Measurements from ENCODE around the gene EDN1. TPM values are rescaled to one million over a fixed set of nuclear protein-coding genes. Genes with fewer than 3 reads are reported as not detected.

EDN1 gene
- total RNA-seq, 1 donor from 2014 or later: 35.0 TPM

DNA sequence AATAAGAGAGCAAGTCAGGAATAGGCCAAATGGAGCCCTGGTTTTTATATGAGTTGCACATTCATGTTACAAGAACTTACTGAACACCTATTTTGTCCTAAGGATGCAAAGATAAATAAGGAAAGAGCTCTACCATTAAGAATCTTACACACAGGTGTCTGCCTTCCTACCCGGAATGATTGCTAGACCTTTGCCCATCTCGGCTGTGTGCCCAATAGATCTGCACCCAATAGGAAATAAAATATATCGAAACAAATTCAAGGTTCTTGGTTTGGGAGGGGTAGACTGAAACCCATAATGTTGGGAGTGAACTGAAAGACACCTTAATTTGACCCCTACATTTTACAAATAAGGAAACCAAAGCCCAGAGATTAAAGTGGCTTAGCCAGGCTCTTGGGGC, 48.9 kb downstream of the EDN1 start:
- intact Hi-C loops (cut with DNase I): no loop called here
- DNase-seq (ENCODE audit: low spot score) (no peak), ATAC-seq (no peak)

DNA sequence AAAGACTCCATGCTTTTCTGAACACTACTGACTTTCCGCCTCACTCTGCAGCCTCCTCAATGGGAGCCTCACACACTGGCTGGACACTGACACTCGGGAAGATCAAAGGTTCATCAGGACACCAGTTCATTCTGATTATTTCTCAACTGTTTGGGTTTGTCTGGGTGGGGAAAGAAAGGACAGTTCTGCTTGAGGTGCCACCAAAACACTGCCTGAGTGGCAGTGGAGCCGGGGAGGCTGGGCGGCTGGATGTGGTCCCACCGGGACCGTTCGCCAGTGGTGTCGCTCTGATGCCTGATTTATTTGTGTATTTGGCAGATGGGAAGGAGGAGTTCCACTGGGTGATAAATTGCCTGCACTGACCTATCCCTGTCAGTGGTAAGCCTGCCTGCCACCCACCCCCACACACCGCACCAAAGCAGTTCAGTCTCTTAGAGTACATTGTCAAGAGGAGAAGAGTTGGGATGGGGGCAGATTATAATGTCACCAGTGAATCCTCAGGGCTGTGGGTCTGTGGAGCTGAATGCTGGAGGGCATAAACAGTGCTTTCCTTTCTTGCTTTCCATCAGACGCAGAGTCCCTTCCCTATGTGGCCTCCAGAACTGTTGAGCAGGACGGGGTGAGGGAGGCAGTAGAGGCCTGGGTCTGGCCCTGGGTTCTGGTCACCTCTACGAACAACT, 49.8 kb downstream of the EDN1 start:
- DNase-seq (ENCODE audit: low spot score) (no peak), ATAC-seq (no peak)
- intact Hi-C loops (cut with DNase I): no loop called here

DNA sequence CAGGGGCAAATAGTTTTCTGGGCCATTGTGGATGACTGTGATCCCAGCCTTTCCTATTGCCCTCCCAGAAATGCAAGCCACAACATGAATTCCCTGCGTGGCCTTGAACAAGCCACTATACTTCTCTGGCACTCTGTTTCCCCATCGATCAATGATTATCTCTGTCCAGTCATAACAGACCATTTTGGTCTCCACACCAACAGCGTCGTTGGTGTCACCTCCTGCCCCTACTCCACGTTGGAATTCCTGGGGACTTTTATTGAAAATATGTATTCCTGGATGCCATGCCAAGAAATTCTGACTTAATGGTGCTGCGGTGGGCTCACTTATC, 50.3 kb downstream of the EDN1 start:
- intact Hi-C loops (cut with DNase I): no loop called here
- DNase-seq (ENCODE audit: low spot score) (no peak), ATAC-seq (no peak)

DNA sequence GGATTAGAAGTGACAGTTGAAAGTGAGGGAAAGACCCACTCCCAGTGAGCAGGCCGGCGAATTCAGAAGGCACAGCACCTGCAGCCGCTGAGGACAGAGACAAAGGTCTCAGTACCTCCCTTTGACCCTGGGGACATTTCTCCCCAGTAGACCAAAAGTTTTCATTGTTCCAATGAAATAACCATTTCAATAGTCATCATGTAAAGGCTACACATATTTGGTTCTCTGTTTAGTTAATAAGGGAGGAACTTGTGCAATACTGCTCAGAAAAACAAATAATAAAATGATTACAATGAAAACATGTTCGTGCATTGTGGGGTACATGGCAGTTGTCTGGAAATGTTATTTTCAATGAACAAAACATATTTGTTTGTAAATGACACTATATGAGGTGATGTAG, 52.5 kb downstream of the EDN1 start:
- DNase-seq (ENCODE audit: low spot score): no peak
- intact Hi-C loops (cut with DNase I): no loop called here
- no peak for ATAC-seq

DNA sequence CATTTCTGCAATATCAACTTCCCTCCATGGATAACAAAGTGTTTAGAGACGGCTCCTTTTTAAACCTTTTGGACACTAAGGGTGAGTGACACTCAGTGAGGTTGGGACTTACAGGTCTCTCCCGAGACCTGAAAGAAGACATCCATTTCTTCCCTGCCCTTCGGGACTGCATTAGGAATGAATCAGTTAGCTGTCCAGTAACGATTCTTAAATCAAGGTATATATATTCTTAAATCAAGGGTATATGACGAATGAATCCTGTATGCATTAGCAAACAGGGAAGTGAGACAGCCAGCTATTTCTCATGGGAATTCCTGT, 52.9 kb downstream of the EDN1 start:
- ATAC-seq (no peak), DNase-seq (ENCODE audit: low spot score) (no peak)
- intact Hi-C loops (cut with DNase I): no loop called here

DNA sequence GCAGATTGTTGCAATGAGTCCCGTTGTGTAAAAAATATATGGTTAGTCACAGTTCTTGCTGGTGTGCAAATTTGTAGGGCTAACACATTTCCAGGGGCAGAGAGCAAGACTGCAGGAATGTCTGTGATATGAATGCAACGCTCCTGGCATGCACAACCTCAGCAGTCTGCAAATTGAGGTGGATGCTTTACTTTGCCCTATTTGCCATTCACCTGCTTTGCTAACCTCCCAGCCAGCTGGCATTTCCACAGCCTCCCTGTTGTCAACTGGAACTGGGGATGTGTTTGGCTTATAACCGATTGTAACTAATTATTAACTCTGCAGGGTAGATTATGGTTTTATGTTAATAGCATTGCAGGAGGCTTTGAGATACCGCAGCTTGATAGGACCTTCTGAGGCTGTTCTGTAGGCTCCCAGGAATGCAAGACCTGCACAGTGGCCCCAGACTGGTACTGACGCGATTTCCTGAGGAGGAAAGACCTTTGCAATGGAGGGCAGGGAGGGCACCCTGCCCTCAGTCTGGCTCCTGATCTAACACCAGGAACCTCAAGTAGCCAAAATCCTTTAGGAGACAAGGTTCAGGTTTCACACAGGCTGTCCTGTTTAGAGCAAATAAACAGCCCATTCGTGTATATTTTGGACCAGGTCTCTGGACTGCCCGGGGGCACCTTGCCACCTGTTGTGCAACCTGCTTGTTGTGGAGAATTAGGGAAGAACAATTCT, 53.4 kb downstream of the EDN1 start:
- no peak for DNase-seq (ENCODE audit: low spot score)
- intact Hi-C loops (cut with DNase I): no loop called here
- ATAC-seq: no peak

DNA sequence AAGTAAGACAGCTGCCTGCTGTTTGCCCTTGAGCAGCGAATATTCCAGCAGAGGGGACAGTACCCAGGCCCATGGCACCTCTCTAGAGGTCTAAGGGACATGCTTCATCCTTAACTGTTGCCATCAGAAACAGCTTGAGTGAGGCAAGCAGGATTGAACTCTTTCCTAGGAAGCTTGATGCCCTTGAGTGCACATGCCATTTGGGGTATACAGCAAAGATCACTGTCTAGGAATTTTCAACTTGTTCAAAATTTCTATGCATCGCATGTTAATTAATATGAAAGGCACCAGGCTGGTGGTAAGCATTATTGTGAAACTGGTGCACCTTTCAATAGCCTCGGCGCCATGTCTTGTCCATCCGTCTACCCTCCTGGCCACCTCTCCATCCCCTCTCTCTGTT, 54.1 kb downstream of the EDN1 start:
- intact Hi-C loops (cut with DNase I): no loop called here
- no peak for ATAC-seq
- no peak for DNase-seq (ENCODE audit: low spot score)

DNA sequence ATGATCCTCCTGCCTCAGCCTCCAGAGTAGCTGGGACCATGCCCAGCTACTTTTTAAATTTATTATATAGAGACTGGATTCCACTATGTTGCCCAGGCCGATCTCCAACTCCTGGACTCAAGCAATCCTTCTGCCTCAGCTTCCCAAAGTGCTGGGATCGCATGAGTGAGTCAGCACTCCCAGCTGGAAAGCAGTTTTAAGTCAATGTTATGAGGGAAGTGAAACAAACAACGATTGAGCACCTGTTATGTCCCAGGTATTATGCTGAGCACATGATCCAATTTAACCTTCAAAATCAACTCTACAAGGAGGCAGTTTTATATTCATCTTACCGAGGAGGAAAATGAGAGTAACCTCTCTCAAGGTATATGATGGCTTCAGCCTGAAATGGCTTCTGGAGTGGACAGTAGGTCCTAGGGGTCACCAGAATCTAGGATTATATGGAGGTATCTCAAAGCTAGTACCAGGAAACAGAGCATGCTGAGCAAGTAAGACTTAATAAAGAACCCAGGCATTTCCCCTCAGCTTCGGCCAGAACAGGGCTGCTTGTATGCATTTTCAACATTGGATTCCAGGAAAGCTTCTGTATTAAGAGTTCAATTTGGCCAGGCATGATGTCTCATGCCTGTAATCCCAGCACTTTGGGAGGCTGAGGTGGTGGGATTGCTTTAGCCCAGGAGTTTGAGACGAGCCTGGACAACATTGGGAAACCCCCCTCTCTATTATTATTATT, 55.0 kb downstream of the EDN1 start:
- ATAC-seq (no peak), DNase-seq (ENCODE audit: low spot score) (no peak)
- intact Hi-C loops (cut with DNase I): no loop called here

DNA sequence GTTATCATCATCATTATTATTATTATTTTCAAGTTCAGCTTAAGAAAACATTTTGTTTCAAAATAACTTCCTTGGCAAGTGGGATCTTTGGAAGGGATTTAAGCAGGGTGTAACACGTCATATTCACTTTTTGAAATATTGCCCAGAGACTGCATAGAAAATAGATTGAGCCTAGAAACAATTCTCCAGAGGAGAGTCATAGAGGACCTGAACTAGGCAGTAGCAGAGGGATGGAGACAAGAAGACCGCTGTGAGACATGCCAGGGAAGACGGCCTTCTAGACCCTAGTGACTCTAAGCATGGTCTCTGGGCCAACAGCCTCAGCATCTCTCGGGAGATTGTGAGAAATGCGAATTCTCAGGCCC, 55.5 kb downstream of the EDN1 start:
- DNase-seq (ENCODE audit: low spot score) (no peak), ATAC-seq (no peak)
- intact Hi-C loops (cut with DNase I): no loop called here

Measured in sciatic nerve (tissue), 2 donors.